GM23338 (cell line): ENCODE measurements around the gene IFT74. TPM values are rescaled to one million over a fixed set of nuclear protein-coding genes. Genes with fewer than 3 reads are reported as not detected.

Experiments used
- ATAC-seq: fragments of 200-7000 bp; cut with Tn5 transposase; 3 replicates; pipeline ENCODE4 v1.9.1; 2020
- DNase-seq: peaks from one replicate; pipeline ENCODE4 v3.0.0-alpha.2; 2015; ENCODE audit warnings: low spot score
- H2AFZ ChIP-seq: fragments of 200-600 bp; sonication (generic); 2 replicates; pipeline ENCODE4 v1.8.0; 2016; ENCODE audit warnings: antibody characterized with exemption, mild to moderate bottlenecking, moderate library complexity
- H3F3A ChIP-seq: fragments of 200-600 bp; sonication (generic); replicated peaks from 2 replicates; pipeline ENCODE4 v1.8.0; 2017; ENCODE audit warnings: antibody characterized with exemption, mixed run types, low read depth
- H3K27ac ChIP-seq: fragments of 200-600 bp; sonication (generic); 2 replicates; pipeline ENCODE4 v1.6.1; 2016; ENCODE audit warnings: low read depth
- H3K27me3 ChIP-seq: fragments of 200-600 bp; sonication (generic); 2 replicates; pipeline ENCODE4 v1.8.0; 2016; ENCODE audit warnings: mild to moderate bottlenecking, mixed run types, moderate library complexity; ENCODE audit not compliant: insufficient read depth
- H3K36me3 ChIP-seq: fragments of 200-600 bp; sonication (generic); 2 replicates; pipeline ENCODE4 v1.8.0; 2016; ENCODE audit warnings: mild to moderate bottlenecking; ENCODE audit not compliant: insufficient read depth
- H3K4me1 ChIP-seq: fragments of 200-600 bp; sonication (generic); 2 replicates; pipeline ENCODE4 v1.8.0; 2016; ENCODE audit warnings: mild to moderate bottlenecking, moderate library complexity; ENCODE audit not compliant: insufficient read depth
- H3K4me2 ChIP-seq: fragments of 200-600 bp; sonication (generic); 2 replicates; pipeline ENCODE4 v1.7.1; 2017; ENCODE audit warnings: mixed run types
- H3K4me3 ChIP-seq: fragments of 200-600 bp; sonication (generic); 2 replicates; pipeline ENCODE4 v1.6.1; 2016; ENCODE audit warnings: mixed run types
- H3K79me2 ChIP-seq: fragments of 200-600 bp; sonication (generic); replicated peaks from 2 replicates; pipeline ENCODE4 v1.8.0; 2017; ENCODE audit warnings: mild to moderate bottlenecking; ENCODE audit not compliant: insufficient read depth
- H3K9me2 ChIP-seq: fragments of 200-600 bp; sonication (generic); 2 replicates; pipeline ENCODE4 v1.8.0; 2017; ENCODE audit not compliant: insufficient read depth
- H4K20me1 ChIP-seq: fragments of 200-600 bp; sonication (generic); replicated peaks from 2 replicates; pipeline ENCODE4 v1.8.0; 2017; ENCODE audit warnings: mild to moderate bottlenecking; ENCODE audit not compliant: insufficient read depth
- H3K27ac Mint-ChIP-seq: 2 replicates; pipeline ENCODE4 v1.8.0; 2020; ENCODE audit warnings: inconsistent platforms, mild to moderate bottlenecking, moderate library complexity, mixed read lengths
- H3K27me3 Mint-ChIP-seq: 3 replicates; pipeline ENCODE4 v1.8.0; 2022; ENCODE audit warnings: low read depth, mild to moderate bottlenecking, moderate library complexity, mixed read lengths, inconsistent platforms; ENCODE audit not compliant: insufficient read depth, poor library complexity
- H3K36me3 Mint-ChIP-seq: 3 replicates; pipeline ENCODE4 v1.8.0; 2021; ENCODE audit warnings: low read depth, mild to moderate bottlenecking, inconsistent platforms, moderate library complexity, mixed read lengths
- H3K4me1 Mint-ChIP-seq: 3 replicates; pipeline ENCODE4 v1.8.0; 2020; ENCODE audit warnings: mild to moderate bottlenecking, inconsistent platforms, mixed read lengths
- H3K4me3 Mint-ChIP-seq: 3 replicates; pipeline ENCODE4 v1.8.0; 2021; ENCODE audit warnings: moderate library complexity, mild to moderate bottlenecking, inconsistent platforms, mixed read lengths
- H3K9me3 Mint-ChIP-seq: 3 replicates; pipeline ENCODE4 v1.8.0; 2020; ENCODE audit warnings: moderate library complexity, mild to moderate bottlenecking, inconsistent platforms, mixed read lengths
- CREB1 ChIP-seq: fragments of 250-450 bp; sonication (Bioruptor Pico); IDR thresholded peaks from 2 replicates; pipeline ENCODE4 v1.5.0; 2020; ENCODE audit warnings: low read depth, mild to moderate bottlenecking, moderate library complexity
- EZH2phosphoT487 ChIP-seq: fragments of 200-600 bp; sonication (generic); IDR thresholded peaks from one replicate; pipeline ENCODE4 v1.8.1; 2018; ENCODE audit warnings: antibody characterized with exemption; ENCODE audit not compliant: unreplicated experiment
- NANOG ChIP-seq: IDR thresholded peaks from 2 replicates; pipeline ENCODE4 v1.6.1; 2016; ENCODE audit warnings: antibody characterized with exemption, borderline replicate concordance
- POLR2AphosphoS5 ChIP-seq: IDR thresholded peaks from 2 replicates; pipeline ENCODE4 v1.6.1; 2016; ENCODE audit warnings: antibody characterized with exemption, low read depth
- ZNF114 ChIP-seq: fragments of 250-450 bp; sonication (Bioruptor Pico); IDR thresholded peaks from 2 replicates; pipeline ENCODE4 v1.5.0; 2020; ENCODE audit warnings: mild to moderate bottlenecking, moderate library complexity
- ZNF331 ChIP-seq: fragments of 250-450 bp; sonication (Bioruptor Pico); IDR thresholded peaks from 2 replicates; pipeline ENCODE4 v1.5.0; 2020; ENCODE audit warnings: low read depth, mild to moderate bottlenecking, moderate library complexity
- ZNF462 ChIP-seq: fragments of 250-450 bp; sonication (Bioruptor Pico); IDR thresholded peaks from 2 replicates; pipeline ENCODE4 v1.5.0; 2020; ENCODE audit warnings: mild to moderate bottlenecking, moderate library complexity
- polyA plus RNA-seq: library from polyadenylated mRNA; unstranded; fragments of >200 nt; fragmentation: Nextera tagmentation; extraction: Ambion mirVana; gene quantifications from 2 replicates; pipeline ENCODE4 v1.2.1, GENCODE V29; 2016
- total RNA-seq: library from RNA; depleted of rRNA; stranded (reverse); fragments of >200 nt; shearing (Covaris generic); gene quantifications from 2 replicates; pipeline ENCODE4 v1.2.3, GENCODE V29; 2014
- TF ChIP-seq, protein P1 (sequence below), 2 experiments: fragments of 200-600 bp in 1 of 2; sonication (generic) in 1 of 2; conservative IDR thresholded peaks; 2 replicates each; pipeline versions ENCODE4 v1.5.1 to v1.6.1; 2016 to 2017; ENCODE audit warnings: antibody characterized with exemption in 2 of 2, low read depth in 2 of 2, mild to moderate bottlenecking in 2 of 2, moderate library complexity in 1 of 2
- TF ChIP-seq, protein P2 (sequence below): IDR thresholded peaks from one replicate; pipeline ENCODE4 v1.6.1; 2018; ENCODE audit warnings: antibody characterized with exemption; ENCODE audit not compliant: unreplicated experiment

Gene IFT74
- total and polyA plus RNA-seq, 2 experiments from 2014 or later: 14.6 to 30.0 TPM

GRCh38 chr9:27037499-27037898, 81.3 kb downstream of the IFT74 start:
- Mint-ChIP-seq H3K4me3 (no peak overlapping the region), H3K9me3 (no peaks in the 10 kb centered on the region), H3K4me1 (peaks cover 3% of the 10 kb centered on the region; the same call in 1 of the 3 replicates), H3K36me3 (no peaks in the 10 kb centered on the region), H3K27me3 (no peaks in the 10 kb centered on the region), H3K27ac (no peak overlapping the region)
- ATAC-seq (no peak), DNase-seq (no peak)
- Histone ChIP-seq H3K4me3 (no peak overlapping the region), H3K27ac (no peak overlapping the region), H3K4me1 (no peaks in the 10 kb centered on the region), H3K36me3 (no peaks in the 10 kb centered on the region), H3K9me2 (no peaks in the 10 kb centered on the region), H4K20me1 (0 out of 2 replicates have a peak, but pooled peaks cover 3% of the 10 kb centered on the region), H3K27me3 (no peaks in the 10 kb centered on the region), H3K79me2 (no peaks in the 10 kb centered on the region), H3F3A (no peaks in the 10 kb centered on the region), H2AFZ (no peak overlapping the region), H3K4me2 (no peak overlapping the region)
- TF ChIP-seq, protein P1, sequence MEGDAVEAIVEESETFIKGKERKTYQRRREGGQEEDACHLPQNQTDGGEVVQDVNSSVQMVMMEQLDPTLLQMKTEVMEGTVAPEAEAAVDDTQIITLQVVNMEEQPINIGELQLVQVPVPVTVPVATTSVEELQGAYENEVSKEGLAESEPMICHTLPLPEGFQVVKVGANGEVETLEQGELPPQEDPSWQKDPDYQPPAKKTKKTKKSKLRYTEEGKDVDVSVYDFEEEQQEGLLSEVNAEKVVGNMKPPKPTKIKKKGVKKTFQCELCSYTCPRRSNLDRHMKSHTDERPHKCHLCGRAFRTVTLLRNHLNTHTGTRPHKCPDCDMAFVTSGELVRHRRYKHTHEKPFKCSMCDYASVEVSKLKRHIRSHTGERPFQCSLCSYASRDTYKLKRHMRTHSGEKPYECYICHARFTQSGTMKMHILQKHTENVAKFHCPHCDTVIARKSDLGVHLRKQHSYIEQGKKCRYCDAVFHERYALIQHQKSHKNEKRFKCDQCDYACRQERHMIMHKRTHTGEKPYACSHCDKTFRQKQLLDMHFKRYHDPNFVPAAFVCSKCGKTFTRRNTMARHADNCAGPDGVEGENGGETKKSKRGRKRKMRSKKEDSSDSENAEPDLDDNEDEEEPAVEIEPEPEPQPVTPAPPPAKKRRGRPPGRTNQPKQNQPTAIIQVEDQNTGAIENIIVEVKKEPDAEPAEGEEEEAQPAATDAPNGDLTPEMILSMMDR (conservative IDR thresholded peaks at IDR 0.05; ENCODE audit: low read depth in 2 of 2): no peak
- no peak for TF ChIP-seq POLR2AphosphoS5
- no peak for TF ChIP-seq ZNF114 (CRISPR knock-in tag)
- TF ChIP-seq EZH2phosphoT487: no peak

- no peak overlapping the region for H2AFZ ChIP-seq
- H3K4me3 Mint-ChIP-seq: no peak overlapping the region
- no peaks in the 10 kb centered on the region for H3F3A ChIP-seq
- TF ChIP-seq EZH2phosphoT487: no peak
- no peak for TF ChIP-seq NANOG
- no peak for TF ChIP-seq ZNF331 (CRISPR knock-in tag)
- no peak for TF ChIP-seq ZNF462 (CRISPR knock-in tag)
- TF ChIP-seq POLR2AphosphoS5: no peak
- TF ChIP-seq, protein P2, sequence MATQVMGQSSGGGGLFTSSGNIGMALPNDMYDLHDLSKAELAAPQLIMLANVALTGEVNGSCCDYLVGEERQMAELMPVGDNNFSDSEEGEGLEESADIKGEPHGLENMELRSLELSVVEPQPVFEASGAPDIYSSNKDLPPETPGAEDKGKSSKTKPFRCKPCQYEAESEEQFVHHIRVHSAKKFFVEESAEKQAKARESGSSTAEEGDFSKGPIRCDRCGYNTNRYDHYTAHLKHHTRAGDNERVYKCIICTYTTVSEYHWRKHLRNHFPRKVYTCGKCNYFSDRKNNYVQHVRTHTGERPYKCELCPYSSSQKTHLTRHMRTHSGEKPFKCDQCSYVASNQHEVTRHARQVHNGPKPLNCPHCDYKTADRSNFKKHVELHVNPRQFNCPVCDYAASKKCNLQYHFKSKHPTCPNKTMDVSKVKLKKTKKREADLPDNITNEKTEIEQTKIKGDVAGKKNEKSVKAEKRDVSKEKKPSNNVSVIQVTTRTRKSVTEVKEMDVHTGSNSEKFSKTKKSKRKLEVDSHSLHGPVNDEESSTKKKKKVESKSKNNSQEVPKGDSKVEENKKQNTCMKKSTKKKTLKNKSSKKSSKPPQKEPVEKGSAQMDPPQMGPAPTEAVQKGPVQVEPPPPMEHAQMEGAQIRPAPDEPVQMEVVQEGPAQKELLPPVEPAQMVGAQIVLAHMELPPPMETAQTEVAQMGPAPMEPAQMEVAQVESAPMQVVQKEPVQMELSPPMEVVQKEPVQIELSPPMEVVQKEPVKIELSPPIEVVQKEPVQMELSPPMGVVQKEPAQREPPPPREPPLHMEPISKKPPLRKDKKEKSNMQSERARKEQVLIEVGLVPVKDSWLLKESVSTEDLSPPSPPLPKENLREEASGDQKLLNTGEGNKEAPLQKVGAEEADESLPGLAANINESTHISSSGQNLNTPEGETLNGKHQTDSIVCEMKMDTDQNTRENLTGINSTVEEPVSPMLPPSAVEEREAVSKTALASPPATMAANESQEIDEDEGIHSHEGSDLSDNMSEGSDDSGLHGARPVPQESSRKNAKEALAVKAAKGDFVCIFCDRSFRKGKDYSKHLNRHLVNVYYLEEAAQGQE: no peak
- TF ChIP-seq CREB1: no peak
- no peak for DNase-seq
- H3K36me3 ChIP-seq: no peaks in the 10 kb centered on the region
- H3K79me2 ChIP-seq: no peaks in the 10 kb centered on the region
- H3K4me1 ChIP-seq: no peaks in the 10 kb centered on the region
- H3K27ac ChIP-seq: no peak overlapping the region
- H3K27me3 Mint-ChIP-seq: peaks cover 2% of the 10 kb centered on the region
- no peak overlapping the region for H3K4me3 ChIP-seq
- H3K36me3 Mint-ChIP-seq: no peaks in the 10 kb centered on the region
- 0 out of 2 replicates have a peak, but pooled peaks cover 3% of the 10 kb centered on the region for H4K20me1 ChIP-seq
- no peaks in the 10 kb centered on the region for H3K4me1 Mint-ChIP-seq
- no peak for ATAC-seq
- no peak overlapping the region for H3K4me2 ChIP-seq
- no peaks in the 10 kb centered on the region for H3K27me3 ChIP-seq
- no peak overlapping the region for H3K27ac Mint-ChIP-seq
- no peaks in the 10 kb centered on the region for H3K9me3 Mint-ChIP-seq
- H3K9me2 ChIP-seq: no peaks in the 10 kb centered on the region
Observed at GRCh38 chr9:27041746-27042145, 85.5 kb downstream of the IFT74 start.
